HEK293 (cell line): ENCODE results near the gene COP1.

Experiments
- CTCF ChIA-PET: fragments of 350-600 bp; formaldehyde crosslinking; extraction: SDS; loops from one replicate; lab custom pipeline; 2021; ENCODE audit warnings: antibody characterized with exemption; lab: Yijun Ruan, JAX
- POLR2A ChIA-PET: fragments of 300-600 bp; formaldehyde crosslinking; extraction: SDS; loops from one replicate; lab custom pipeline; 2020; ENCODE audit warnings: antibody characterized with exemption, inconsistent platforms; lab: Yijun Ruan, JAX
- H3K27ac ChIP-seq: fragments of 200-500 bp; sonication (Bioruptor generic); 2 replicates; pipeline ENCODE4 v1.5.1; 2014; ENCODE audit warnings: low read depth, low read length, control low read depth, inconsistent platforms; ENCODE audit errors: extremely low read depth
- H3K36me3 ChIP-seq, 2 experiments: fragments of 200-500 bp in 1 of 2; sonication (Bioruptor generic) in 1 of 2; 1 replicate in 1 of 2; 2 replicates in 1 of 2; pipeline ENCODE4 v1.5.1; 2014 to 2017; ENCODE audit warnings: inconsistent platforms in 2 of 2, low read length in 2 of 2; ENCODE audit not compliant: control insufficient read depth in 2 of 2, insufficient read depth in 1 of 2
- H3K4me1 ChIP-seq: fragments of 200-500 bp; sonication (Bioruptor generic); 2 replicates; pipeline ENCODE4 v1.5.1; 2014; ENCODE audit warnings: mild to moderate bottlenecking, low read length, inconsistent platforms; ENCODE audit not compliant: control insufficient read depth, insufficient read depth
- H3K4me3 ChIP-seq: 2 replicates; pipeline ENCODE4 v1.5.1; 2011; ENCODE audit warnings: low read depth, mild to moderate bottlenecking, control low read depth, low read length, moderate library complexity
- H3K9me3 ChIP-seq: fragments of 200-500 bp; sonication (Bioruptor generic); 2 replicates; pipeline ENCODE4 v1.5.1; 2014; ENCODE audit warnings: low read depth, low read length, inconsistent platforms; ENCODE audit not compliant: control insufficient read depth, insufficient read depth
- GFI1B ChIP-seq: fragments of 450-650 bp; formaldehyde crosslinking; IDR thresholded peaks from 2 replicates; pipeline ENCODE4 v1.5.1; 2016; ENCODE audit warnings: missing biosample characterization, missing genetic modification characterization
- KLF9 ChIP-seq: fragments of 450-650 bp; formaldehyde crosslinking; IDR thresholded peaks from 2 replicates; pipeline ENCODE4 v1.5.1; 2016; ENCODE audit warnings: missing biosample characterization, missing genetic modification characterization, low read depth
- SALL2 ChIP-seq: fragments of 450-650 bp; formaldehyde crosslinking; IDR thresholded peaks from 2 replicates; pipeline ENCODE4 v1.5.0; 2017; ENCODE audit warnings: missing biosample characterization, mild to moderate bottlenecking, missing genetic modification characterization, borderline replicate concordance
- SCRT2 ChIP-seq: fragments of 450-650 bp; formaldehyde crosslinking; IDR thresholded peaks from 2 replicates; pipeline ENCODE4 v1.5.1; 2016; ENCODE audit warnings: missing biosample characterization, missing genetic modification characterization
- ZBTB48 ChIP-seq: fragments of 450-650 bp; formaldehyde crosslinking; IDR thresholded peaks from 2 replicates; pipeline ENCODE4 v1.5.1; 2016; ENCODE audit warnings: missing biosample characterization, missing genetic modification characterization
- ZNF19 ChIP-seq: fragments of 450-650 bp; formaldehyde crosslinking; IDR thresholded peaks from 2 replicates; pipeline ENCODE4; 2016; ENCODE audit warnings: missing biosample characterization, missing genetic modification characterization, low read depth
- ZNF37A ChIP-seq: fragments of 450-650 bp; IDR thresholded peaks from 2 replicates; pipeline ENCODE4 v1.5.1; 2018; ENCODE audit warnings: missing biosample characterization, missing genetic modification characterization
- ZNF555 ChIP-seq: fragments of 450-650 bp; formaldehyde crosslinking; conservative IDR thresholded peaks from 2 replicates; pipeline ENCODE4 v1.5.1; 2017; ENCODE audit warnings: missing biosample characterization, mild to moderate bottlenecking, missing genetic modification characterization, inconsistent platforms
- ZNF585B ChIP-seq: fragments of 450-650 bp; formaldehyde crosslinking; IDR thresholded peaks from 2 replicates; pipeline ENCODE4 v1.5.1; 2016; ENCODE audit warnings: missing biosample characterization, missing genetic modification characterization
- ZNF600 ChIP-seq: fragments of 450-650 bp; formaldehyde crosslinking; IDR thresholded peaks from 2 replicates; pipeline ENCODE4 v1.5.1; 2016; ENCODE audit warnings: missing biosample characterization, missing genetic modification characterization
- ZNF621 ChIP-seq: fragments of 450-650 bp; formaldehyde crosslinking; IDR thresholded peaks from 2 replicates; pipeline ENCODE4 v1.5.1; 2017; ENCODE audit warnings: missing biosample characterization, missing genetic modification characterization
- ZNF777 ChIP-seq: fragments of 450-650 bp; formaldehyde crosslinking; IDR thresholded peaks from 2 replicates; pipeline ENCODE4 v1.5.1; 2017; ENCODE audit warnings: missing biosample characterization, missing genetic modification characterization, borderline replicate concordance
- TF ChIP-seq, protein P1 (sequence below): fragments of 450-650 bp; formaldehyde crosslinking; IDR thresholded peaks from 2 replicates; pipeline ENCODE4 v1.5.1; 2016; ENCODE audit warnings: missing biosample characterization, missing genetic modification characterization
- TF ChIP-seq, protein P2 (sequence below): fragments of 450-650 bp; formaldehyde crosslinking; IDR thresholded peaks from 2 replicates; pipeline ENCODE4 v1.5.1; 2016; ENCODE audit warnings: missing biosample characterization, missing genetic modification characterization, low read depth
- TF ChIP-seq, protein P3 (sequence below): fragments of 450-650 bp; formaldehyde crosslinking; IDR thresholded peaks from 2 replicates; pipeline ENCODE4 v1.5.1; 2017; ENCODE audit warnings: missing biosample characterization, missing genetic modification characterization
- TF ChIP-seq, protein P4 (sequence below): fragments of 450-650 bp; formaldehyde crosslinking; IDR thresholded peaks from 2 replicates; pipeline ENCODE4 v1.5.1; 2016; ENCODE audit warnings: missing biosample characterization, missing genetic modification characterization
- TF ChIP-seq, protein P5 (sequence below): fragments of 450-650 bp; formaldehyde crosslinking; IDR thresholded peaks from 2 replicates; pipeline ENCODE4 v1.5.1; 2016; ENCODE audit warnings: missing biosample characterization, missing genetic modification characterization, borderline replicate concordance
- TF ChIP-seq, protein P6 (sequence below): fragments of 450-650 bp; formaldehyde crosslinking; IDR thresholded peaks from 2 replicates; pipeline ENCODE4 v1.5.1; 2017; ENCODE audit warnings: missing biosample characterization, mild to moderate bottlenecking, missing genetic modification characterization, moderate library complexity

Gene COP1

DNA sequence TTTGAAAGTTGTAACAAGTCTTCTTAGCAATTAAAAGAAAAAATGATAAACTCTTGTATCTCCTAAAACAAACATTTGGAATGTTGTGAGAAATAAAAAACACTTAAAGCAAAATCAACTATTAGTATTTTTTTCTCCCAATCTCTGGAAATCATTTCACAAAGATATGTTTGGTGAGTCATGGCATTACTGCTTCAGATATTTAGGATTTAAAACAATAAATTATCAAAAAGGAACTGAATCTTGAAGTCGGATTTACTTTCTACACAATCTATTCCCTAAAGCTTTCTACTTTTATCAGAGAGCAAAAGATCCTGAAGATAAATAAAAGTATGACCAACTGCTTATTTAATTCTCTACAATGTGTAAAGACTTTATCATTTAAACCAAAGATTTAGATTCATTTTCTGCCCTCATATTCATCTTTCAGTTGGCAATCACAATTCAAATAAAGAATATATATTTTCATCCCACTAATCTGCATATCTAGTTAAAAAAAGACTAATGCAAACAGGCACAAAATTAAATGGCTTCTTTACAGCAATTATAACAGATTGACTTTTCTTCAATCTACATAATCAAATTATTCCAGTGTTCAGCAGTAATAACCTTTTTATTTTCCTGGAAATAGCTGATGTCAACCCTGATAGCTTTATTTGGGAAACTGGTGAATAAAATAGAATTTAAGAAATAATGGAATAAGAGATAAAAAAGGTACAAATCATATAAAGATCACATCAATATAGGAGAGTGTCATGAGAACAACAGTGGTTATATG is 230.0 kb downstream of the COP1 start:
- TF ChIP-seq ZNF37A (tag by site-specific recombination) (no peak), SCRT2 (tag by site-specific recombination) (no peak), ZNF19 (no peak), ZBTB48 (tag by site-specific recombination) (no peak), ZNF777 (tag by site-specific recombination) (no peak), ZNF555 (tag by site-specific recombination) (no peak), SALL2 (tag by site-specific recombination) (no peak)
- TF ChIP-seq, protein P1, sequence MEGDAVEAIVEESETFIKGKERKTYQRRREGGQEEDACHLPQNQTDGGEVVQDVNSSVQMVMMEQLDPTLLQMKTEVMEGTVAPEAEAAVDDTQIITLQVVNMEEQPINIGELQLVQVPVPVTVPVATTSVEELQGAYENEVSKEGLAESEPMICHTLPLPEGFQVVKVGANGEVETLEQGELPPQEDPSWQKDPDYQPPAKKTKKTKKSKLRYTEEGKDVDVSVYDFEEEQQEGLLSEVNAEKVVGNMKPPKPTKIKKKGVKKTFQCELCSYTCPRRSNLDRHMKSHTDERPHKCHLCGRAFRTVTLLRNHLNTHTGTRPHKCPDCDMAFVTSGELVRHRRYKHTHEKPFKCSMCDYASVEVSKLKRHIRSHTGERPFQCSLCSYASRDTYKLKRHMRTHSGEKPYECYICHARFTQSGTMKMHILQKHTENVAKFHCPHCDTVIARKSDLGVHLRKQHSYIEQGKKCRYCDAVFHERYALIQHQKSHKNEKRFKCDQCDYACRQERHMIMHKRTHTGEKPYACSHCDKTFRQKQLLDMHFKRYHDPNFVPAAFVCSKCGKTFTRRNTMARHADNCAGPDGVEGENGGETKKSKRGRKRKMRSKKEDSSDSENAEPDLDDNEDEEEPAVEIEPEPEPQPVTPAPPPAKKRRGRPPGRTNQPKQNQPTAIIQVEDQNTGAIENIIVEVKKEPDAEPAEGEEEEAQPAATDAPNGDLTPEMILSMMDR (tag by site-specific recombination) = no peak
- TF ChIP-seq, protein P2, sequence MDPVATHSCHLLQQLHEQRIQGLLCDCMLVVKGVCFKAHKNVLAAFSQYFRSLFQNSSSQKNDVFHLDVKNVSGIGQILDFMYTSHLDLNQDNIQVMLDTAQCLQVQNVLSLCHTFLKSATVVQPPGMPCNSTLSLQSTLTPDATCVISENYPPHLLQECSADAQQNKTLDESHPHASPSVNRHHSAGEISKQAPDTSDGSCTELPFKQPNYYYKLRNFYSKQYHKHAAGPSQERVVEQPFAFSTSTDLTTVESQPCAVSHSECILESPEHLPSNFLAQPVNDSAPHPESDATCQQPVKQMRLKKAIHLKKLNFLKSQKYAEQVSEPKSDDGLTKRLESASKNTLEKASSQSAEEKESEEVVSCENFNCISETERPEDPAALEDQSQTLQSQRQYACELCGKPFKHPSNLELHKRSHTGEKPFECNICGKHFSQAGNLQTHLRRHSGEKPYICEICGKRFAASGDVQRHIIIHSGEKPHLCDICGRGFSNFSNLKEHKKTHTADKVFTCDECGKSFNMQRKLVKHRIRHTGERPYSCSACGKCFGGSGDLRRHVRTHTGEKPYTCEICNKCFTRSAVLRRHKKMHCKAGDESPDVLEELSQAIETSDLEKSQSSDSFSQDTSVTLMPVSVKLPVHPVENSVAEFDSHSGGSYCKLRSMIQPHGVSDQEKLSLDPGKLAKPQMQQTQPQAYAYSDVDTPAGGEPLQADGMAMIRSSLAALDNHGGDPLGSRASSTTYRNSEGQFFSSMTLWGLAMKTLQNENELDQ (tag by site-specific recombination) = no peak
- TF ChIP-seq, protein P3, sequence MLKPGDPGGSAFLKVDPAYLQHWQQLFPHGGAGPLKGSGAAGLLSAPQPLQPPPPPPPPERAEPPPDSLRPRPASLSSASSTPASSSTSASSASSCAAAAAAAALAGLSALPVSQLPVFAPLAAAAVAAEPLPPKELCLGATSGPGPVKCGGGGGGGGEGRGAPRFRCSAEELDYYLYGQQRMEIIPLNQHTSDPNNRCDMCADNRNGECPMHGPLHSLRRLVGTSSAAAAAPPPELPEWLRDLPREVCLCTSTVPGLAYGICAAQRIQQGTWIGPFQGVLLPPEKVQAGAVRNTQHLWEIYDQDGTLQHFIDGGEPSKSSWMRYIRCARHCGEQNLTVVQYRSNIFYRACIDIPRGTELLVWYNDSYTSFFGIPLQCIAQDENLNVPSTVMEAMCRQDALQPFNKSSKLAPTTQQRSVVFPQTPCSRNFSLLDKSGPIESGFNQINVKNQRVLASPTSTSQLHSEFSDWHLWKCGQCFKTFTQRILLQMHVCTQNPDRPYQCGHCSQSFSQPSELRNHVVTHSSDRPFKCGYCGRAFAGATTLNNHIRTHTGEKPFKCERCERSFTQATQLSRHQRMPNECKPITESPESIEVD (tag by site-specific recombination) = no peak
- TF ChIP-seq, all 188 proteins: peak for 0
- peaks cover 0 to 4% of the 10 kb centered on the region in 2 experiments; a peak in 1 of 3 replicates for H3K36me3 ChIP-seq
- H3K4me3 ChIP-seq = no peak overlapping the region
- no peaks in the 10 kb centered on the region for H3K9me3 ChIP-seq
- no peaks in the 10 kb centered on the region for H3K4me1 ChIP-seq
- no peak overlapping the region for H3K27ac ChIP-seq
- ChIA-PET CTCF (interaction anchor here (0.9 kb wide), 1 partner anchor 70 kb away, joined by 3 read pairs; no protein-coding TSS in a partner anchor), POLR2A (no interaction called here)

DNA sequence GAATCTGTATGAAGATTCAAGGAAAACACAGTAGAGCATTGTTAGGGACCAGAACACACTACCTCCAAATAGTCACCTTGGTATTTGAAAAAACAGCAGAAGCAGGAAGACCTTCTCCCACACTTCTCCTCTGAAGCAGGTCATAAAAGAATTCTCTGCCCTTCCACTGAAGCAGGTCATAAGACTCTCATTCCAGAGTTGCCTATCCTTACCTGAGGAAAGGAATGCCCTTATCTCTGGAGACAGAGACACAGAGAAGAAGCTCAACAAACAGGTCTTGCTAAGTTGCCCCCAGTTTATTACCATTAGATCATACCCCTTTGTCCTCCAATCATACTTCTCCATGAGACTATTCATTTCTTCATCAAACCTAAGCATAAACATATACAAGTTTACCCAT is 237.9 kb downstream of the COP1 start:
- ChIA-PET CTCF (interaction anchor here (0.6 kb wide), 1 partner anchor 13 kb away, joined by 3 read pairs; no protein-coding TSS in a partner anchor), POLR2A (no interaction called here)
- Histone ChIP-seq H3K9me3 (no peaks in the 10 kb centered on the region), H3K4me1 (no peaks in the 10 kb centered on the region), H3K4me3 (no peak overlapping the region), H3K36me3 (peaks cover 0 to 9% of the 10 kb centered on the region in 2 experiments; a peak in 1 of 3 replicates), H3K27ac (no peak overlapping the region)
- TF ChIP-seq, protein P4, sequence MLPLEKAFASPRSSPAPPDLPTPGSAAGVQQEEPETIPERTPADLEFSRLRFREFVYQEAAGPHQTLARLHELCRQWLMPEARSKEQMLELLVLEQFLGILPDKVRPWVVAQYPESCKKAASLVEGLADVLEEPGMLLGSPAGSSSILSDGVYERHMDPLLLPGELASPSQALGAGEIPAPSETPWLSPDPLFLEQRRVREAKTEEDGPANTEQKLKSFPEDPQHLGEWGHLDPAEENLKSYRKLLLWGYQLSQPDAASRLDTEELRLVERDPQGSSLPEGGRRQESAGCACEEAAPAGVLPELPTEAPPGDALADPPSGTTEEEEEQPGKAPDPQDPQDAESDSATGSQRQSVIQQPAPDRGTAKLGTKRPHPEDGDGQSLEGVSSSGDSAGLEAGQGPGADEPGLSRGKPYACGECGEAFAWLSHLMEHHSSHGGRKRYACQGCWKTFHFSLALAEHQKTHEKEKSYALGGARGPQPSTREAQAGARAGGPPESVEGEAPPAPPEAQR = no peak
- TF ChIP-seq GFI1B (tag by site-specific recombination) (no peak), ZNF585B (tag by site-specific recombination) (no peak), ZNF621 (tag by site-specific recombination) (no peak), ZNF600 (tag by site-specific recombination) (no peak), KLF9 (tag by site-specific recombination) (no peak)
- TF ChIP-seq, protein P5, sequence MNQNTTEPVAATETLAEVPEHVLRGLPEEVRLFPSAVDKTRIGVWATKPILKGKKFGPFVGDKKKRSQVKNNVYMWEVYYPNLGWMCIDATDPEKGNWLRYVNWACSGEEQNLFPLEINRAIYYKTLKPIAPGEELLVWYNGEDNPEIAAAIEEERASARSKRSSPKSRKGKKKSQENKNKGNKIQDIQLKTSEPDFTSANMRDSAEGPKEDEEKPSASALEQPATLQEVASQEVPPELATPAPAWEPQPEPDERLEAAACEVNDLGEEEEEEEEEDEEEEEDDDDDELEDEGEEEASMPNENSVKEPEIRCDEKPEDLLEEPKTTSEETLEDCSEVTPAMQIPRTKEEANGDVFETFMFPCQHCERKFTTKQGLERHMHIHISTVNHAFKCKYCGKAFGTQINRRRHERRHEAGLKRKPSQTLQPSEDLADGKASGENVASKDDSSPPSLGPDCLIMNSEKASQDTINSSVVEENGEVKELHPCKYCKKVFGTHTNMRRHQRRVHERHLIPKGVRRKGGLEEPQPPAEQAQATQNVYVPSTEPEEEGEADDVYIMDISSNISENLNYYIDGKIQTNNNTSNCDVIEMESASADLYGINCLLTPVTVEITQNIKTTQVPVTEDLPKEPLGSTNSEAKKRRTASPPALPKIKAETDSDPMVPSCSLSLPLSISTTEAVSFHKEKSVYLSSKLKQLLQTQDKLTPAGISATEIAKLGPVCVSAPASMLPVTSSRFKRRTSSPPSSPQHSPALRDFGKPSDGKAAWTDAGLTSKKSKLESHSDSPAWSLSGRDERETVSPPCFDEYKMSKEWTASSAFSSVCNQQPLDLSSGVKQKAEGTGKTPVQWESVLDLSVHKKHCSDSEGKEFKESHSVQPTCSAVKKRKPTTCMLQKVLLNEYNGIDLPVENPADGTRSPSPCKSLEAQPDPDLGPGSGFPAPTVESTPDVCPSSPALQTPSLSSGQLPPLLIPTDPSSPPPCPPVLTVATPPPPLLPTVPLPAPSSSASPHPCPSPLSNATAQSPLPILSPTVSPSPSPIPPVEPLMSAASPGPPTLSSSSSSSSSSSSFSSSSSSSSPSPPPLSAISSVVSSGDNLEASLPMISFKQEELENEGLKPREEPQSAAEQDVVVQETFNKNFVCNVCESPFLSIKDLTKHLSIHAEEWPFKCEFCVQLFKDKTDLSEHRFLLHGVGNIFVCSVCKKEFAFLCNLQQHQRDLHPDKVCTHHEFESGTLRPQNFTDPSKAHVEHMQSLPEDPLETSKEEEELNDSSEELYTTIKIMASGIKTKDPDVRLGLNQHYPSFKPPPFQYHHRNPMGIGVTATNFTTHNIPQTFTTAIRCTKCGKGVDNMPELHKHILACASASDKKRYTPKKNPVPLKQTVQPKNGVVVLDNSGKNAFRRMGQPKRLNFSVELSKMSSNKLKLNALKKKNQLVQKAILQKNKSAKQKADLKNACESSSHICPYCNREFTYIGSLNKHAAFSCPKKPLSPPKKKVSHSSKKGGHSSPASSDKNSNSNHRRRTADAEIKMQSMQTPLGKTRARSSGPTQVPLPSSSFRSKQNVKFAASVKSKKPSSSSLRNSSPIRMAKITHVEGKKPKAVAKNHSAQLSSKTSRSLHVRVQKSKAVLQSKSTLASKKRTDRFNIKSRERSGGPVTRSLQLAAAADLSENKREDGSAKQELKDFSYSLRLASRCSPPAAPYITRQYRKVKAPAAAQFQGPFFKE = no peak
- TF ChIP-seq, protein P6, sequence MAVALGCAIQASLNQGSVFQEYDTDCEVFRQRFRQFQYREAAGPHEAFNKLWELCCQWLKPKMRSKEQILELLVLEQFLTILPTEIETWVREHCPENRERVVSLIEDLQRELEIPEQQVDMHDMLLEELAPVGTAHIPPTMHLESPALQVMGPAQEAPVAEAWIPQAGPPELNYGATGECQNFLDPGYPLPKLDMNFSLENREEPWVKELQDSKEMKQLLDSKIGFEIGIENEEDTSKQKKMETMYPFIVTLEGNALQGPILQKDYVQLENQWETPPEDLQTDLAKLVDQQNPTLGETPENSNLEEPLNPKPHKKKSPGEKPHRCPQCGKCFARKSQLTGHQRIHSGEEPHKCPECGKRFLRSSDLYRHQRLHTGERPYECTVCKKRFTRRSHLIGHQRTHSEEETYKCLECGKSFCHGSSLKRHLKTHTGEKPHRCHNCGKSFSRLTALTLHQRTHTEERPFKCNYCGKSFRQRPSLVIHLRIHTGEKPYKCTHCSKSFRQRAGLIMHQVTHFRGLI (tag by site-specific recombination) = no peak
